ENCODE measurements around the gene SIGLEC6.

DNA sequence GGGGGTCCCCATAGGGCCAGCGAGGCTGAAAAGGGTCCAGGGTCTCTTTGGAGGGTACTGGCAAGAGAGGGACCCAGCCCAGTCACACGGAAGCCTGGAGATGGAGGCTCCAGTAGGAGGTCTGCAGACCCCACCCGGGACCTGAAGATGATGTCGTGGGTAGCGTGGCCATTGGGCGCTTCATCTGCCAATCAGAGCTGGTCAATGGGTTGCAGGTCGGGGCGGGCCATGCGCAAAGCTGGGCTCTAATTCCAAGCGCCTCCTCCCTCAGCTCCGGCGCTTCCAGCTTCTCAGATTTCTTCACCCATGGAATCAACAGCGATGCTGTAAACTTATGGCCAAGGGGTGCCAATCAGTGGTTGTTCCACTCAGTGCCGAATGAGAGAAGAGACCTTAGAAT is 40.8 kb downstream of the SIGLEC6 start:
- TF ChIP-seq POLR2A (IDR thresholded peaks at IDR 0.05; ENCODE audit: low read depth, low read length) (no peak), TAF1 (IDR thresholded peaks at IDR 0.05; ENCODE audit: low read depth, low read length) (no peak), POLR2AphosphoS5 (IDR thresholded peaks at IDR 0.05; ENCODE audit: low read depth, low read length) (no peak), SPI1 (IDR thresholded peaks at IDR 0.05; ENCODE audit: low read depth, low read length) (no peak)
